A204.1 (cell line): Measurements from ENCODE around the gene GPC4.

Source experiments
- FAIRE-seq: peaks from 2 replicates; lab custom pipeline; 2012; peaks lifted over from hg19 to GRCh38; lab: Jason Lieb, UNC

Gene GPC4

GRCh38 chrX:133410550-133410949 is 4.7 kb downstream of the GPC4 start:
- no peak for FAIRE-seq

DNA sequence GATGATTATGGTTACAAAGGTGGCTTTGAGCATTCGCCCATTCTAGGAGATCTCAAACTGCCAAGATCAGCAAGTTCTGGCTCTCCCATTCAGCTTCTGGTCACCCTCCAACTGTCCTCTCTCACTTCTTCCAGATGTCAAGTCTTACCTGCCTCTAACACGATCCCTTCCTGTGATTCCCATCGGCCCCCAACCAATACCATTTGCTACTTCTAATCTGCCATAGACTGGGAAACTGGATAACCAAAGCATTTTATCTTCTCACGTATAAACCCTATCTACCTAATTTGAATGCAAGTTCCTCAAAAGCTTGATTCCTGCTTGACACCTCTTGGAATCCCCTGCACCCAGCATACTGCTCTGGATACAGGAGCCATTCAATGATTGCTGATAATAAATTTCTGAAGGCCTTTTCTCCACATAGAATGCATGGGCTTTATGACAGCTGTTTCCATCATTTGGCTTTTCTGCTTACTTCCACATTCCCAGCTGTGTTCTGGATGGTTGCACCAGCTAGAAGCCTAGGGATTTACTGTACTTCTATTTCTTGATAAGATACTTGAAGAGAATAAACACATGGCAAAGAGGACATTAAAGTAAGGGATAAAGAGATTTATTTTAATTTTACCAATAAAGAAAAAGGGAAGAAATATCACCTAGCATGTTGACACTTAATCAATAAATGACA is 9.6 kb downstream of the GPC4 start:
- no peak for FAIRE-seq

DNA sequence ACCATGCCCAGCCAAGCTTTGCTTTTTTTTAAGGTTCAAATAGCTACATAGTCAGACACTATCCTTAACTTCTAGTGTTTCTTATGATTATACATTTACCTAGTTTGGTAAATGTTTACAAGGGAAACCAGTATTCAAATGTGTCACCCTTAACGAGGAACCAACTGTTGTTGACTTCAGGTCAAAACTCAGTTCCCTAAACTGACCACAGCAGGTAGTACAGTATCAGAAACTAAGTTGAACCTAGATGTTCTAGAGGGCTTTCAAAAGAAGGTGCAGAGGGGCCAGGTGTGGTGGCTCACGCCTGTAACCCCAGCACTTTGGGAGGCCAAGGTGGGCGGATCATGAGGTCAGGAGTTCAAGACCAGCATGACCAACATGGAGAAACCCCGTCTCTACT is 11.3 kb downstream of the GPC4 start:
- no peak for FAIRE-seq

- FAIRE-seq = no peak
Observed at GRCh38 chrX:133402830-133403625, 12.3 kb downstream of the GPC4 start.

DNA sequence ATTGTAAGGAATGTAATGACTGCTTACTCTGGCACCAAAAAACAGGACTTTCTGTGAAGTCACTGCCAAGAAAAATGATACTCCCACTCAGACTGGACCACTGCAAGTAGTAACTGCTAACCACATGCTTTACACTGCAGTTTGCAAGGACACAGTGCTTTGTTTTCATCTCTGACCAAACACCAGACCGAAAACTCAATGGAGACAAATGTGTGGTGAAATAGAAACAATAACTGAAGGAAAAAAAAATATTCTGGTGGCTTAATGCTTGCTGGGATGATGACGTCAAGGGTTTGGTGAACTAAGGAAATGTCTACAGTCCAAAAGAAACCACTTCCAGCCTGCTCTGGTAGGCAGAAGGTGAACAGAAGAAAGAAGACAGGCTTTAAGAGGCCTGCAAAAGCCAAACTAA is 13.2 kb downstream of the GPC4 start:
- FAIRE-seq = no peak

- FAIRE-seq = no peak
Observed at GRCh38 chrX:133401536-133401935, 13.8 kb downstream of the GPC4 start.

DNA sequence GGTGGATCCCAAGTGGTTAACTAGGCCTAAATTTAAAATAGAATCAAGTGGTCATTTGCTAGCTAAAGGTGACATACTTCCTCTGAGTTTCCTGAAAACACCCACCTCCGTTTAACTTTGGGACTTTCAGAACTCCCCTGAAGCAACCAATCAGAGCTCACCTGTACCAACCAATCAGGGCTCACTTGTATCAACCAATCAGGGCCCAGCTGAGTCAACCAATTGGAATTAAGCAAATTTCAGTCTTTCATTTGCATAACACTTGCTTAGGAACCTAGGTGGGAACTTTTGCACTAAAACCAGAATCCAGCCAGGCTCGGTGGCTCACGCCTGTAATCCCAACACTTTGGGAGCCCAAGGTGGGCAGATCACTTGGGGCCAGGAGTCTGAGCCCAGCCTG is 15.9 kb downstream of the GPC4 start:
- FAIRE-seq = no peak

- FAIRE-seq = no peak
Observed at GRCh38 chrX:133394765-133395164, 20.5 kb downstream of the GPC4 start.

DNA sequence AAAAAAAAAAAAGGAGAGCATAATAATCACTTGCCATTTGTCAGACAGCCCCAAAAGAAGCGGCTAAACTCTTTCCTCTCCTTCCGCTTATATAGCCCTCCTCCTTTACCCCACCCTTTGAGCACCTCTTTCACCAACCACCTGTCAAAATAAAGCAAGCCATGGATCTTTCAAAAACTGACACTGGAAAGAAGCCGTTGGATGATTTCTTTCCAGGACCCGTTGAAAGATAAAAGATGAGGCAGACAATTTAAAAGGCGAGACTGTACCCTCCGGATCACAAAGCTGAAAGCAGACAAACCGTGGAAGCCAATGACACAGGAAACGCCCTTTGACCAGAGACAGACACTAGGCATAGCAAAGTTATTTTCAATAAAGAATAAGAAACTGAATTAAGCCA is 22.6 kb downstream of the GPC4 start:
- no peak for FAIRE-seq

- FAIRE-seq = no peak
Observed at GRCh38 chrX:133391111-133391510, 24.2 kb downstream of the GPC4 start.

DNA sequence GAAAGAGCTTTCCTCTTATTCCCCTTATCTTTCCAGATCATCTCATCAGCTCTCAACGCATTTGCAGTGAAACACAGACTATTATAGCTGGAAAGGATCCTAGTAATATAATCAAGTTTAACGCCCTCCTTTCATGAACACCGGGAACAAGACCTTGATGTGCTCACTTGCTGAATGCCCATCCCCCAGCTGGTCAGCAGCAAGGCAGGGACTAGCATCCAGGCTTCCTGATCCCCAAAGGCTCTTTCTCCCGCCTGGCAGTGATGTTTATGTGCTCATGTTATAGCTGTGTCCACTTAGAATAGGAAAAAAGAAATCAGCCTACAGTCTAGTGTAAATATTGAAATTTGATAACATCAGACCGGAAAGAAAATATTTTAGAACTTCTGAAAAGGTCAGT is 24.6 kb downstream of the GPC4 start:
- no peak for FAIRE-seq

DNA sequence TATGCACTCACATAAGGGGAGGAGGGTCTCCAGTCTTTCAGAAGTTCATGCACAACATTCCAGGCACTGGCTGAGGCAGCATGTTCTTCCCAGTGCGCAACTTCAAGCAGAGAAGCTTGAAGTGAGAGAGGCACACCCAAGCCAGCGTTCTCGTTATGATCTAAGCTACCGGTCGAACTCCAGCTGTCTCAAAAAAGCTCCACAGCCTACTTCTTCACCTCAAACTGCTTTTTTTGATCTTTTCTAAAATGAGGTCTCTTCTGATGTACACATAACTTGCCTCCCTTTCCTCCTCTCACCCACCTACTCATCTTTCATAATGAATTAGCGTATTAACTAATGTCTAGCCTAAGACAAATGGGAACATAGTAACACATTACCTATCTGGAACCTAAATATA is 25.3 kb downstream of the GPC4 start:
- no peak for FAIRE-seq

GRCh38 chrX:133384454-133384853 is 30.8 kb downstream of the GPC4 start:
- no peak for FAIRE-seq

GRCh38 chrX:133380711-133381619 is 34.3 kb downstream of the GPC4 start:
- FAIRE-seq = no peak

DNA sequence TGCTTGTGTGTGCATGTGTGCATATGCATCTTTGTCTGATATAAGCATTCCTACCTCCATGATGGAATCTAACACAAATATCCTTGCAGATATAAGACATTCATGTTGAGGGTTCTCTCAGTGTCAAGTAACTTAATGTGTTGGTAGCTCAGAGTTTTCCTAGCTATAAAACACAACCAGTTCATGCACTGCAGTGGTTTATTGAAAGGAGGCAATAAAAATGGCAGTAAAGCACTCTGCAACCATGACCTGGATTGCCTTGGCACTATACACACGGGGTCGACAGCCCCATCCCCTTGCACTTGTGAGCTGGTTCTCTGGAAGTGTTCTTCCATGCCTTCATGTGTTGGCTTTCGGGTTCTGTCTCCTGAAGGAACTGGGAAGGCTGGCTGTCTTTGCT is 38.9 kb downstream of the GPC4 start:
- no peak for FAIRE-seq

DNA sequence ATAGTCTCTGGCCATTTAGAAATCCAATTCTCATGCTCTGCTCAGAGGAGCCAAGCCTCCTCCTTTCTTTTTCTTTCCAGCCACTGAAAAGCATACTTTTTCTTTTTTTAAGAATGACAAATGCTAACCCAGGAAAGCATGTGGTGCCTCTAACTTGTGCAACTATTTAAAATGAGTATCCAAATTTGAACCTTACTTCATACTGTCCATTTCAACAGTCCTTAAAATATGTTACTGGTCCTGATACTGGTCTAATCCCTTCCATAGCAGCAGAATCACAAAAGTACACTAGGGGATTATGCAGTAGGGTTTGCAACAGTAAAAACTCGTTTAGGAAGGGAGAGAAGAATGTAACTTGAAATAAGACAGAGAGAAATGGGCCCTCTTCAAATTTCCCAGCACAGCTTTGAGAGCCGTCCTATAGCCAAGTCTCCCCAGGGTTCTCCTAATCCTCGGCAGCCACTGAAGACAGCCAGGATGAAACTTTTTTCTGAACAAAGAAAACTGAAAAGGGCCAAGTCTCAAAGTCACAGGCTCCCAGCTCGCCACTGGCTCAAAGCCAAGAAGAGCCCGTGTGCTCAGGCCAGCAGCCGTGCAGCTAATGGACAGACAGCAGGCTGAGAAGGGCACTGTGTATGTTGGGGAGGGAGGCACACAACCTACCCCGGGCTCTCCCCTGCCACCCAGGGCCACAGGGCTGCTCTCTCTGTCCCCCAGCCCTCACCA is 39.5 kb downstream of the GPC4 start:
- FAIRE-seq = no peak

GRCh38 chrX:133374874-133375387 is 40.4 kb downstream of the GPC4 start:
- no peak for FAIRE-seq

DNA sequence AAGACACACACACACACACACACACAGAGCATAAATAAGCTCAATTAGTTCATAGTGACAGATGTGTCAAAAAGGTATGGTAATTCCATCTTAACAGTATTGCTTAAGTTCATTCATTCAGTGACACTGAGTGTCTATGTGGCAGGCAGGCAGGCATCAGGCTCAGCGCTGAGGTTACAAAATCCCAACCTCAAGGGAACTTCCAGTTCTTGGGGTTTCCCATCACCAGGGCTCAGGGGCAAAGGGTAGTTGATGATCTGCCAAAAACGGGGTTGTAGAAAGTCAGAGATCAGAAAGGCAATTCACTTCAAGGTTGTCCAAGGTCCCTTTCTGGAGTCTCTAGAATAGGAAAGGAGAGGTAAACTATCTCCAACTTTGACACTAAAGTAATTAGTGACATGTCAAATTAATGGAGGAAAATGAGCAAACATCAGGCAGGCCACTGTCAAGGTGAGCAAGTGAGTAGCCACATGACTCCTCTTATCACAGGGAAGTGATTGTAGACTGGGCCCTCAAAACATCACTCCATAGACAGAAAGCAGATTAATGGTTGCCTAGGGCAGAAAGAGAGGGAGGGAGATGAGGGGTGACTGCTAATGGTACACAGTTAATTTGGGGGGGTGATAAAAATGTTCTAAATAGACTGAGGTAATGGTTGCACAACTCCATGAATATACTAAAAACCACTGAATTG is 41.8 kb downstream of the GPC4 start:
- FAIRE-seq = no peak

GRCh38 chrX:133370696-133371275 is 44.5 kb downstream of the GPC4 start:
- FAIRE-seq = no peak

DNA sequence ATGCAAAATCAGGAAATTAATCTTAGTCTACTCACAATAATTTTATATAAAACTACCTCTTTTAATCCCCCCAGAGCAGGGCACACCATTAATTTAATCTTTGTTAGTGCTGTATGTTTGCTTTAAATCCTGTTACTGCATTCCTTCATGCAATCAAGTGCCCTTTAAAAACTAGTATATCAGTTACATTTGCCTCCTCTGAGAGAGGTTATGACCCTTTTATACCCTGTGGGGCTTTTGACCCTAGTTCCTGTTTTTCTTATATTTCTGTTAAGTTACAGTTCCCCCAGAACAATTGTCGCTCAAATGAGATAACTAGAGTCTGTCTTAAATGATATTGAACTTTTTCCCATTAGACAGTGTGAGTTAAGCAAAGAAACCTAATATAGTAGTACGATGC is 46.2 kb downstream of the GPC4 start:
- no peak for FAIRE-seq

DNA sequence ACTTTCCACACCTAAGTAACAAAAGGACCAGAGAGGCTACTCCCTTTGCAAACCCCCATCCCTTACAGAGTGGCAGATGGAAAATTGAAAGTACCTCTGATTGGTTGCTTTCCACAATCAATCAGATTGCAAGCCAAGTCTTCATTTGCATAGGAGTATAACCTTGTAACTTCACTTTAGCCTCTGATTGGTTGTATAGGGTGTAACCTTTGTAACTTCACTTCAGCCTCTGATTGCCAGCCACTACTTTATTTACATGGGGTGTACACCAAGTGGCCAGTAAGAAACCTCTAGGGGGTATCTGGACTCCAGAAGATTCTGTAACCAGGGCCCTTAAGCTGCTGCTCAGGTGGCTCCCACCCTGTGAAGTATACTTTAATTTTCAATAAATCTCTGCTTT is 48.6 kb downstream of the GPC4 start:
- FAIRE-seq = no peak
